ENCODE measurements around the gene ADRA1B. TPM values are rescaled to one million over a fixed set of nuclear protein-coding genes. Genes with fewer than 3 reads are reported as not detected.

Gene ADRA1B
- total and polyA plus RNA-seq, 2 donors from 2014 or later, result 1.6 to 2.3 TPM

DNA sequence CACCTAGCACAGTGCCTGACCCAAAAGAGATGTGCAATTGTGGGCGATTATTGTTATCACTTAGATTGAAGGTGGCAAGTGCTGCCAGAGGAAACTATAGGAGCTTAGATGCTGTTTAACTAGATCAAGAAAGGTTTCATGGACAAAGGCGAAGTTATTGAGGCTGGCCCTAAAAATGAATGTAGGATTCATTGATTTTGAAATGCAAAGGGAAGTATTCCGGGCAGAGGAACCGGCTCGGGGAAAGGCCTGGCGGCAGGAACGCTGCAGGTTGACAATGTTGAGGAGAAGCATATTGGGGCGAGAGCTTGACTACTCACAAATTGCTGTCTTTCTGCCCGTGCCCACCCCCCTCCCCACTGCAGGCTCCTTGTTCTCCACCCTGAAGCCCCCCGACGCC, 55.2 kb downstream of the ADRA1B start:
- no peaks in the 10 kb centered on the region for H3K9me3 ChIP-seq (ENCODE audit: control insufficient read depth in 2 of 3, insufficient read depth in 1 of 3, low read length in 3 of 3)
- H3K4me1 ChIP-seq (ENCODE audit: control insufficient read depth in 2 of 3, insufficient read depth in 2 of 3, low read depth in 1 of 3, low read length in 3 of 3), result peaks cover 0 to 6% (median 5%) of the 10 kb centered on the region in 3 donors
- no peaks in the 10 kb centered on the region for H3K36me3 ChIP-seq (ENCODE audit: control insufficient read depth in 2 of 3, insufficient read depth in 3 of 3, low read length in 3 of 3)
- no peak for DNase-seq
- H3K4me3 ChIP-seq (ENCODE audit: low read length in 3 of 3), result no peak overlapping the region
- FAIRE-seq, result no peak
- peaks cover 25% of the 10 kb centered on the region for H3K27me3 ChIP-seq (ENCODE audit: control insufficient read depth, insufficient read depth, low read length)
- intact Hi-C loops (cut with DNase I), result no loop called here
- no peak overlapping the region for H3K27ac ChIP-seq (ENCODE audit: low read depth in 2 of 2, low read length in 2 of 2)
- TF ChIP-seq, protein P1, sequence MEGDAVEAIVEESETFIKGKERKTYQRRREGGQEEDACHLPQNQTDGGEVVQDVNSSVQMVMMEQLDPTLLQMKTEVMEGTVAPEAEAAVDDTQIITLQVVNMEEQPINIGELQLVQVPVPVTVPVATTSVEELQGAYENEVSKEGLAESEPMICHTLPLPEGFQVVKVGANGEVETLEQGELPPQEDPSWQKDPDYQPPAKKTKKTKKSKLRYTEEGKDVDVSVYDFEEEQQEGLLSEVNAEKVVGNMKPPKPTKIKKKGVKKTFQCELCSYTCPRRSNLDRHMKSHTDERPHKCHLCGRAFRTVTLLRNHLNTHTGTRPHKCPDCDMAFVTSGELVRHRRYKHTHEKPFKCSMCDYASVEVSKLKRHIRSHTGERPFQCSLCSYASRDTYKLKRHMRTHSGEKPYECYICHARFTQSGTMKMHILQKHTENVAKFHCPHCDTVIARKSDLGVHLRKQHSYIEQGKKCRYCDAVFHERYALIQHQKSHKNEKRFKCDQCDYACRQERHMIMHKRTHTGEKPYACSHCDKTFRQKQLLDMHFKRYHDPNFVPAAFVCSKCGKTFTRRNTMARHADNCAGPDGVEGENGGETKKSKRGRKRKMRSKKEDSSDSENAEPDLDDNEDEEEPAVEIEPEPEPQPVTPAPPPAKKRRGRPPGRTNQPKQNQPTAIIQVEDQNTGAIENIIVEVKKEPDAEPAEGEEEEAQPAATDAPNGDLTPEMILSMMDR (IDR thresholded peaks at IDR 0.05; ENCODE audit: borderline replicate concordance, extremely low read depth, insufficient read depth), result no peak
- no peak overlapping the region for H3K9ac ChIP-seq (ENCODE audit: low read length in 3 of 3)

DNA sequence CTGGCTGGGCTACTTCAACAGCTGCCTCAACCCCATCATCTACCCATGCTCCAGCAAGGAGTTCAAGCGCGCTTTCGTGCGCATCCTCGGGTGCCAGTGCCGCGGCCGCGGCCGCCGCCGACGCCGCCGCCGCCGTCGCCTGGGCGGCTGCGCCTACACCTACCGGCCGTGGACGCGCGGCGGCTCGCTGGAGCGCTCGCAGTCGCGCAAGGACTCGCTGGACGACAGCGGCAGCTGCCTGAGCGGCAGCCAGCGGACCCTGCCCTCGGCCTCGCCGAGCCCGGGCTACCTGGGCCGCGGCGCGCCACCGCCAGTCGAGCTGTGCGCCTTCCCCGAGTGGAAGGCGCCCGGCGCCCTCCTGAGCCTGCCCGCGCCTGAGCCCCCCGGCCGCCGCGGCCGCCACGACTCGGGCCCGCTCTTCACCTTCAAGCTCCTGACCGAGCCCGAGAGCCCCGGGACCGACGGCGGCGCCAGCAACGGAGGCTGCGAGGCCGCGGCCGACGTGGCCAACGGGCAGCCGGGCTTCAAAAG, 55.7 kb downstream of the ADRA1B start:
- FAIRE-seq (no peak), DNase-seq (peak; percentile 55 to 75 (median 68))
- no peak overlapping the region for H3K9ac ChIP-seq (ENCODE audit: low read length in 3 of 3)

DNA sequence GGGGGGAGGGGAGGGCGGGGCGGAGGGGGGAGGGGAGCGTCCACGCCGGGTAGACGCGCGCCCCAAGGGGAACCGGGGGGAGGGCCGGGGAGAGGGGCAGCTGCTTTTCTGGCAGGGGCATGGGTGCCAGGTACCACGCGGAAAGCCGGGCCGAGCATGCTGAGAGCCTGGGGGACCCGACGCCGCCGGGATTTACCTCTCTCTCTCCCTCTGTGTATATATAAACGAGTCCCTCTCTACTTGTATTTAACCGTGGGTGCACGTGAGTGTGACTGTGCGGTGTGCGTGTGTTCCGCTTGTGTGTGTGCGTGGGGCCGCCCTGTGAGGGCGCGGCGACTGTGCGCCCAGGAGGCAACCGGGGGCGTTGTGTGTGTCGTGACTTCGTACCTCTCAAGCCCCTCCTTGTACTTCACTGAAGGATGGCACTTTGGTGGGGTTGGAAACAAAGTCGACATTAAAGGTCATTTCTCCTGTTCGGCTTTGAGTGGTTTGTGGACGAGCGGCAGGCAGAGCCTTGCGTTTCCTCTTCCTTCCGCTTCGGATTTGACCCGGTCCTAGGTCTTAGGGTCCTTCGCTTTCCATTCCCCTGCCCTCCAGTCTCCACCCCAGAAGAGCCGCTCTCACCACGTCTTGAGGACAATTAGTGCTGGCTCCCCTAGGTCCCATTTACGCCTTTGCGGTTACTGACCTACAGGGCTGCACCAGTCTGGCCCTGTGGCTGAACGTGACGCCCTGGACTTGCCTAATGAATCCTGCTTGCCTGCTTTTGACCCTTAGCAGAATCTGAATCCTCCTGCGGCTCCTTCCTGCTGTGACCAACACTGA, 56.5 kb downstream of the ADRA1B start:
- H3K27me3 ChIP-seq (ENCODE audit: control insufficient read depth, insufficient read depth, low read length), result peaks cover 25% of the 10 kb centered on the region
- no peak overlapping the region for H3K9ac ChIP-seq (ENCODE audit: low read length in 3 of 3)
- H3K27ac ChIP-seq (ENCODE audit: low read depth in 2 of 2, low read length in 2 of 2), result no peak overlapping the region
- DNase-seq, result peak in 4 of 5 donors; percentile 20 to 73 (median 34)
- no peak for FAIRE-seq
- peaks cover 0 to 6% (median 5%) of the 10 kb centered on the region in 3 donors for H3K4me1 ChIP-seq (ENCODE audit: control insufficient read depth in 2 of 3, insufficient read depth in 2 of 3, low read depth in 1 of 3, low read length in 3 of 3)
- H3K9me3 ChIP-seq (ENCODE audit: control insufficient read depth in 2 of 3, insufficient read depth in 1 of 3, low read length in 3 of 3), result no peaks in the 10 kb centered on the region
- no peaks in the 10 kb centered on the region for H3K36me3 ChIP-seq (ENCODE audit: control insufficient read depth in 2 of 3, insufficient read depth in 3 of 3, low read length in 3 of 3)
- intact Hi-C loops (cut with DNase I), result no loop called here
- TF ChIP-seq, protein P1 (IDR thresholded peaks at IDR 0.05; ENCODE audit: borderline replicate concordance, extremely low read depth, insufficient read depth), result no peak
- no peak overlapping the region for H3K4me3 ChIP-seq (ENCODE audit: low read length in 3 of 3)

More for the DNA sequence above, 55.7 kb downstream of the ADRA1B start:
- Histone ChIP-seq H3K27me3 (ENCODE audit: control insufficient read depth, insufficient read depth, low read length) (peaks cover 25% of the 10 kb centered on the region), H3K4me3 (ENCODE audit: low read length in 3 of 3) (no peak overlapping the region), H3K9me3 (ENCODE audit: control insufficient read depth in 2 of 3, insufficient read depth in 1 of 3, low read length in 3 of 3) (no peaks in the 10 kb centered on the region), H3K27ac (ENCODE audit: low read depth in 2 of 2, low read length in 2 of 2) (no peak overlapping the region), H3K4me1 (ENCODE audit: control insufficient read depth in 2 of 3, insufficient read depth in 2 of 3, low read depth in 1 of 3, low read length in 3 of 3) (peaks cover 0 to 6% (median 5%) of the 10 kb centered on the region in 3 donors), H3K36me3 (ENCODE audit: control insufficient read depth in 2 of 3, insufficient read depth in 3 of 3, low read length in 3 of 3) (no peaks in the 10 kb centered on the region)
- TF ChIP-seq, protein P1 (IDR thresholded peaks at IDR 0.05; ENCODE audit: borderline replicate concordance, extremely low read depth, insufficient read depth), result no peak
- intact Hi-C loops (cut with DNase I), result no loop called here
